ENCODE results near the gene ACBD7. TPM values are rescaled to one million over a fixed set of nuclear protein-coding genes. Genes with fewer than 3 reads are reported as not detected.

ACBD7 gene
- total RNA-seq, 2 donors from 2014 or later = 3.7 to 8.5 TPM

- H3K9me3 ChIP-seq (ENCODE audit: control insufficient read depth, low read length) = peaks cover 20% of the 10 kb centered on the region
These were observed 28.7 kb downstream of the ACBD7 start for GRCh38 chr10:15059914-15060313.

GRCh38 chr10:15058689-15059088 lies 29.9 kb downstream of the ACBD7 start:
- Mint-ChIP-seq H3K27me3 (ENCODE audit: insufficient read depth) (peaks cover 2% of the 10 kb centered on the region), H3K27ac (no peak overlapping the region), H3K4me3 (no peak overlapping the region), H3K9me3 (peaks cover 17% of the 10 kb centered on the region), H3K4me1 (no peaks in the 10 kb centered on the region), H3K36me3 (ENCODE audit: low read depth) (peaks cover 2% of the 10 kb centered on the region)
- WGBS, 2 experiments (ENCODE audit: insufficient coverage in 1 of 2, insufficient read length in 1 of 2) = 83% methylated on average over 1 of the region's 1 CpG; no CpG with 5 or more reads in 1 of the 2 experiments
- TF ChIP-seq, protein P1, sequence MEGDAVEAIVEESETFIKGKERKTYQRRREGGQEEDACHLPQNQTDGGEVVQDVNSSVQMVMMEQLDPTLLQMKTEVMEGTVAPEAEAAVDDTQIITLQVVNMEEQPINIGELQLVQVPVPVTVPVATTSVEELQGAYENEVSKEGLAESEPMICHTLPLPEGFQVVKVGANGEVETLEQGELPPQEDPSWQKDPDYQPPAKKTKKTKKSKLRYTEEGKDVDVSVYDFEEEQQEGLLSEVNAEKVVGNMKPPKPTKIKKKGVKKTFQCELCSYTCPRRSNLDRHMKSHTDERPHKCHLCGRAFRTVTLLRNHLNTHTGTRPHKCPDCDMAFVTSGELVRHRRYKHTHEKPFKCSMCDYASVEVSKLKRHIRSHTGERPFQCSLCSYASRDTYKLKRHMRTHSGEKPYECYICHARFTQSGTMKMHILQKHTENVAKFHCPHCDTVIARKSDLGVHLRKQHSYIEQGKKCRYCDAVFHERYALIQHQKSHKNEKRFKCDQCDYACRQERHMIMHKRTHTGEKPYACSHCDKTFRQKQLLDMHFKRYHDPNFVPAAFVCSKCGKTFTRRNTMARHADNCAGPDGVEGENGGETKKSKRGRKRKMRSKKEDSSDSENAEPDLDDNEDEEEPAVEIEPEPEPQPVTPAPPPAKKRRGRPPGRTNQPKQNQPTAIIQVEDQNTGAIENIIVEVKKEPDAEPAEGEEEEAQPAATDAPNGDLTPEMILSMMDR (conservative IDR thresholded peaks at IDR 0.05) = no peak
- no peak for DNase-seq
- Histone ChIP-seq H3K9ac (ENCODE audit: extremely low read depth, low read length, poor library complexity, severe bottlenecking) (no peak overlapping the region), H3K36me3 (ENCODE audit: control insufficient read depth, insufficient read depth, low read length) (no peaks in the 10 kb centered on the region), H3K4me1 (ENCODE audit: control insufficient read depth, insufficient read depth, low read length) (no peaks in the 10 kb centered on the region), H3K4me3 (ENCODE audit: low read length) (no peak overlapping the region), H3K9me3 (ENCODE audit: control insufficient read depth, low read length) (peaks cover 19% of the 10 kb centered on the region), H3K27ac (ENCODE audit: low read depth, low read length) (no peak overlapping the region), H3K27me3 (ENCODE audit: control insufficient read depth, insufficient read depth, low read length, poor library complexity, severe bottlenecking) (no peaks in the 10 kb centered on the region)

More at GRCh38 chr10:15059914-15060313, 28.7 kb downstream of the ACBD7 start:
- no peak for DNase-seq
- no peak overlapping the region for H3K4me3 Mint-ChIP-seq
- no peak overlapping the region for H3K9ac ChIP-seq (ENCODE audit: extremely low read depth, low read length, poor library complexity, severe bottlenecking)
- H3K27ac ChIP-seq (ENCODE audit: low read depth, low read length) = no peak overlapping the region
- H3K36me3 Mint-ChIP-seq (ENCODE audit: low read depth) = peaks cover 2% of the 10 kb centered on the region
- no peaks in the 10 kb centered on the region for H3K4me1 Mint-ChIP-seq
- peaks cover 2% of the 10 kb centered on the region for H3K27me3 Mint-ChIP-seq (ENCODE audit: insufficient read depth)
- no peaks in the 10 kb centered on the region for H3K36me3 ChIP-seq (ENCODE audit: control insufficient read depth, insufficient read depth, low read length)
- peaks cover 20% of the 10 kb centered on the region for H3K9me3 Mint-ChIP-seq
- no peaks in the 10 kb centered on the region for H3K4me1 ChIP-seq (ENCODE audit: control insufficient read depth, insufficient read depth, low read length)
- no peak overlapping the region for H3K4me3 ChIP-seq (ENCODE audit: low read length)
- no peak overlapping the region for H3K27ac Mint-ChIP-seq
- TF ChIP-seq, protein P1 (conservative IDR thresholded peaks at IDR 0.05) = no peak
- WGBS, 2 experiments (ENCODE audit: insufficient coverage in 1 of 2, insufficient read length in 1 of 2) = 96% methylated on average over 4 of the region's 4 CpGs
- no peaks in the 10 kb centered on the region for H3K27me3 ChIP-seq (ENCODE audit: control insufficient read depth, insufficient read depth, low read length, poor library complexity, severe bottlenecking)

DNA sequence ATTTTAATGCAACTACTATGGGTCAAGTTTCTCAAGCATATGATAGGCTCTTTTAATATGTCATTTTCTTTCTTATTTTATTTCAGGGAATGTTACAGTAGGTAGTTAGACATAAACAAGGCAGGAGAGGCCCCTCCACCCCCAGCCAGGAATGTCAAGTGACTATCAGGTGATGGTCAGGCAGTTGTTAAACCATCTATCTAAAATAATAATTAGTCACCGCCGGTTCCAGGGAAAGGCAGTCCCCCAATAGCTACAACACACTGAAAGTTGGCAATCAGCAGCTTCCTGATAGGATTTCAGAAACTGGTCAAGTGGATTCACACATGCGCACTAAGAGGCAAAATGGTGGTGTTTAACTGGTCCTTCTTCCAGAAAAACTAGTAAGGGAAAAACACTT lies 35.5 kb downstream of the ACBD7 start:
- no peaks in the 10 kb centered on the region for H3K27me3 Mint-ChIP-seq (ENCODE audit: insufficient read depth)
- 89 to 100% methylated on average over 3 of the region's 3 CpGs for WGBS, 2 experiments (ENCODE audit: insufficient coverage in 1 of 2, insufficient read length in 1 of 2)

More for the DNA sequence above, 35.5 kb downstream of the ACBD7 start:
- TF ChIP-seq, protein P1 (conservative IDR thresholded peaks at IDR 0.05) = no peak
- H3K36me3 ChIP-seq (ENCODE audit: control insufficient read depth, insufficient read depth, low read length) = no peaks in the 10 kb centered on the region
- Mint-ChIP-seq H3K27ac (no peak overlapping the region), H3K36me3 (ENCODE audit: low read depth) (no peaks in the 10 kb centered on the region), H3K4me1 (no peaks in the 10 kb centered on the region), H3K4me3 (no peak overlapping the region), H3K9me3 (no peaks in the 10 kb centered on the region)
- DNase-seq = no peak
- H3K27ac ChIP-seq (ENCODE audit: low read depth, low read length) = no peak overlapping the region
- no peak overlapping the region for H3K9ac ChIP-seq (ENCODE audit: extremely low read depth, low read length, poor library complexity, severe bottlenecking)
- H3K4me1 ChIP-seq (ENCODE audit: control insufficient read depth, insufficient read depth, low read length) = no peaks in the 10 kb centered on the region
- H3K4me3 ChIP-seq (ENCODE audit: low read length) = no peak overlapping the region
- H3K27me3 ChIP-seq (ENCODE audit: control insufficient read depth, insufficient read depth, low read length, poor library complexity, severe bottlenecking) = no peaks in the 10 kb centered on the region
- no peaks in the 10 kb centered on the region for H3K9me3 ChIP-seq (ENCODE audit: control insufficient read depth, low read length)

Data from endodermal cell (in vitro differentiated cells).